Smooth muscle cell (in vitro differentiated cells): ENCODE measurements around the gene ZFY. TPM values are rescaled to one million over a fixed set of nuclear protein-coding genes. Genes with fewer than 3 reads are reported as not detected.

ENCODE experiments used
- DNase-seq: peaks from one replicate; lab custom pipeline; 2025; ENCODE audit not compliant: unreplicated experiment; lab: John Stamatoyannopoulos, UW
- H2AFZ ChIP-seq: fragments of 200-600 bp; sonication (generic); 2 replicates; pipeline ENCODE4 v1.6.0; 2016; ENCODE audit warnings: antibody characterized with exemption, low read depth, mild to moderate bottlenecking
- H3F3A ChIP-seq: fragments of 200-600 bp; sonication (generic); 2 replicates; pipeline ENCODE4 v1.6.0; 2017; ENCODE audit warnings: antibody characterized with exemption, low read depth
- H3K27ac ChIP-seq: fragments of 200-600 bp; sonication (generic); 2 replicates; pipeline ENCODE4 v1.5.1; 2016; ENCODE audit warnings: low read depth, mild to moderate bottlenecking
- H3K27me3 ChIP-seq: fragments of 200-600 bp; sonication (generic); 2 replicates; pipeline ENCODE4 v1.6.1; 2016; ENCODE audit warnings: low read depth, mild to moderate bottlenecking
- H3K36me3 ChIP-seq: fragments of 200-600 bp; sonication (generic); 2 replicates; pipeline ENCODE4 v1.5.1; 2016; ENCODE audit warnings: low read depth
- H3K4me1 ChIP-seq: fragments of 200-600 bp; sonication (generic); 2 replicates; pipeline ENCODE4 v1.5.1; 2016; ENCODE audit warnings: low read depth
- H3K4me2 ChIP-seq: fragments of 200-600 bp; sonication (generic); 2 replicates; pipeline ENCODE4 v1.6.0; 2016; ENCODE audit warnings: mild to moderate bottlenecking
- H3K4me3 ChIP-seq: fragments of 200-600 bp; sonication (generic); 2 replicates; pipeline ENCODE4 v1.5.1; 2016; ENCODE audit warnings: mild to moderate bottlenecking
- H3K79me2 ChIP-seq: fragments of 200-600 bp; sonication (generic); 2 replicates; pipeline ENCODE4 v1.6.0; 2016; ENCODE audit warnings: low read depth, mild to moderate bottlenecking
- H3K9ac ChIP-seq: fragments of 200-600 bp; sonication (generic); 2 replicates; pipeline ENCODE4 v1.6.0; 2016; ENCODE audit warnings: low read depth
- H3K9me3 ChIP-seq: fragments of 200-600 bp; sonication (generic); replicated peaks from 2 replicates; pipeline ENCODE4 v1.5.1; 2016; ENCODE audit warnings: low read depth
- H4K20me1 ChIP-seq: fragments of 200-600 bp; sonication (generic); 2 replicates; pipeline ENCODE4 v1.6.0; 2016; ENCODE audit warnings: low read depth
- WGBS: methylation state at CpG from one replicate; pipeline ENCODE4 v1.1.7; 2016; ENCODE audit warnings: low lambda C conversion rate; 5-methylcytosine and 5-hydroxymethylcytosine counted together
- polyA plus RNA-seq: library from polyadenylated mRNA; unstranded; fragments of >200 nt; fragmentation: Nextera tagmentation; extraction: Ambion mirVana; gene quantifications from 2 replicates; pipeline ENCODE4 v1.2.1, GENCODE V29; 2016
- small RNA-seq: library from RNA; depleted of rRNA; stranded (forward); fragments of <200 nt; gene quantifications from one replicate; pipeline ENCODE3, GENCODE V24; 2014
- total RNA-seq: library from RNA; depleted of rRNA; stranded (reverse); fragments of >200 nt; gene quantifications from 2 replicates; pipeline ENCODE4 v1.2.3, GENCODE V29; 2014
- TF ChIP-seq, protein P1 (sequence below): fragments of 200-600 bp; sonication (generic); IDR thresholded peaks from 2 replicates; pipeline ENCODE4 v1.5.1; 2017; ENCODE audit warnings: borderline replicate concordance, mild to moderate bottlenecking, antibody characterized with exemption; ENCODE audit not compliant: insufficient read depth, poor library complexity, severe bottlenecking

The ZFY gene
- total and polyA plus RNA-seq, 2 experiments from 2014 or later, result not detected

DNA sequence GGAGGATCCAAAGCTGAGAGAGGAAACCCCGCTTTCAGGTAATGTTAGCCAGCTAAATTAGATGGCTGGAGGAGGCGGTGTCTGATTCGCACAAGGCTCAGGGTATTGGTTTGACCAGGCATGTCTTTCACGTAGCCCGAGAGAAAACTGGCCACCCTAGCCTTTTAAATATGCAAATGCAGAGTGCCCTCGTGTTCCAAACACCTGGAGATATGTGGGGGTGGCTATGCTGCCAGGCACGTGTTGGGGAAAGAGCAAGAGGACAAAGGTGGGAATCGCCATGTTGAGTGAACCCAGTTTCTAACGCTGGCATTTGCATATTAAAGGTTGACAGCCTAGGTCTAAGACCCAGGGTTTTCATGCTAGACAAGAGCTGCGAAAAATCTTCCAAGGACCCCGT, 84.4 kb downstream of the ZFY start:
- H3K27ac ChIP-seq, result no peak overlapping the region
- no peaks in the 10 kb centered on the region for H3K4me1 ChIP-seq
- no peaks in the 10 kb centered on the region for H3K36me3 ChIP-seq
- TF ChIP-seq, protein P1, sequence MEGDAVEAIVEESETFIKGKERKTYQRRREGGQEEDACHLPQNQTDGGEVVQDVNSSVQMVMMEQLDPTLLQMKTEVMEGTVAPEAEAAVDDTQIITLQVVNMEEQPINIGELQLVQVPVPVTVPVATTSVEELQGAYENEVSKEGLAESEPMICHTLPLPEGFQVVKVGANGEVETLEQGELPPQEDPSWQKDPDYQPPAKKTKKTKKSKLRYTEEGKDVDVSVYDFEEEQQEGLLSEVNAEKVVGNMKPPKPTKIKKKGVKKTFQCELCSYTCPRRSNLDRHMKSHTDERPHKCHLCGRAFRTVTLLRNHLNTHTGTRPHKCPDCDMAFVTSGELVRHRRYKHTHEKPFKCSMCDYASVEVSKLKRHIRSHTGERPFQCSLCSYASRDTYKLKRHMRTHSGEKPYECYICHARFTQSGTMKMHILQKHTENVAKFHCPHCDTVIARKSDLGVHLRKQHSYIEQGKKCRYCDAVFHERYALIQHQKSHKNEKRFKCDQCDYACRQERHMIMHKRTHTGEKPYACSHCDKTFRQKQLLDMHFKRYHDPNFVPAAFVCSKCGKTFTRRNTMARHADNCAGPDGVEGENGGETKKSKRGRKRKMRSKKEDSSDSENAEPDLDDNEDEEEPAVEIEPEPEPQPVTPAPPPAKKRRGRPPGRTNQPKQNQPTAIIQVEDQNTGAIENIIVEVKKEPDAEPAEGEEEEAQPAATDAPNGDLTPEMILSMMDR, result no peak
- no peaks in the 10 kb centered on the region for H3K9me3 ChIP-seq
- DNase-seq, result no peak
- H4K20me1 ChIP-seq, result no peaks in the 10 kb centered on the region
- H2AFZ ChIP-seq, result no peak overlapping the region
- no peak overlapping the region for H3K9ac ChIP-seq
- no peak overlapping the region for H3K4me3 ChIP-seq
- no peaks in the 10 kb centered on the region for H3F3A ChIP-seq
- H3K27me3 ChIP-seq, result no peaks in the 10 kb centered on the region
- no CpG with 5 or more reads among the region's 11 CpGs for WGBS
- no peaks in the 10 kb centered on the region for H3K79me2 ChIP-seq
- H3K4me2 ChIP-seq, result no peak overlapping the region

DNA sequence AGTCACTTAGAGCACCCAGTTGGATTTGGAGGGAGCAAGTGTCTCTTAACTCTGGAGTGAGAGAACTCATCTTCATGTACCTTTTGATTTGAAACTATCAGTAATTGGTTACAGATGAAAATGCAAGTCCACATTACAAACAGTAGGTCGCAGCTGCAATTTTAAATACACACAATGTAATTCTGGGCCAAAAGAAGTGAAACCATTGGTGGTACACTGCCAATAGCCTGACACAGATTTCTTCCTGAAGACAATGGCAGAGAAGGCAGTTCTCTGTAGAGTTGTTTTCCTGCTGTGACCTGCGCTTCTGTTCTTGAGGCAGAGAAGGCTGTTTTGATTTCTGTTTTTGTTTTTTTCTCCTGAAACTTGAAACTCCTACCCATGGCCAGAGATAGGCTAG, 86.0 kb downstream of the ZFY start:
- Histone ChIP-seq H3K9ac (no peak overlapping the region), H3K79me2 (no peaks in the 10 kb centered on the region), H2AFZ (no peak overlapping the region), H3K4me1 (no peaks in the 10 kb centered on the region), H3K4me3 (no peak overlapping the region), H3F3A (no peaks in the 10 kb centered on the region), H3K27me3 (no peaks in the 10 kb centered on the region), H3K9me3 (no peaks in the 10 kb centered on the region), H3K4me2 (no peak overlapping the region), H3K27ac (no peak overlapping the region), H4K20me1 (no peaks in the 10 kb centered on the region), H3K36me3 (no peaks in the 10 kb centered on the region)
- DNase-seq, result no peak
- WGBS, result no CpG with 5 or more reads among the region's 2 CpGs
- TF ChIP-seq, protein P1, result no peak

DNA sequence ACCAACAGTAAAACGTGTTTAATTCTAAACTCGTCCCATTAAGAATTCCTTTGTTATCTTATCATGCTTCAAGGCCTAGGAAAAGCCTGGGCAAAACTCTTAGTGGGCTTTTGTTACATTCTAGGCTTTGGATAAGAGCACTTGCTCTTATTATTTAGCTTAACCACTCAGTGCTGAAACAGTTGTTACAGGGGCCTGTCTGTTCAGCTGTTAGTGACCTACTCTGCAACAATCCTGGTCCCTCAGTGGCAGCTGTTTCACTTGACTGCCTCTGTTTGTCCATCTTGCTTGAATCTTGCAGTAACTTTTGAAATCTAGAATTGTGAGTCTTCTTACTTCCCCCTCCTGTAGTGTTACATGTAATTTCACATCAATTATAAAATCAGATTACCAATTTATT, 88.4 kb downstream of the ZFY start:
- WGBS, result no CpG with 5 or more reads among the region's 2 CpGs
- Histone ChIP-seq H3K4me2 (no peak overlapping the region), H3K4me3 (no peak overlapping the region), H3K27ac (no peak overlapping the region), H3K79me2 (no peaks in the 10 kb centered on the region), H4K20me1 (no peaks in the 10 kb centered on the region), H3K9ac (no peak overlapping the region), H3K9me3 (no peaks in the 10 kb centered on the region), H3K27me3 (no peaks in the 10 kb centered on the region), H3K36me3 (no peaks in the 10 kb centered on the region), H3F3A (no peaks in the 10 kb centered on the region), H2AFZ (no peak overlapping the region), H3K4me1 (no peaks in the 10 kb centered on the region)
- TF ChIP-seq, protein P1, result no peak
- DNase-seq, result no peak

DNA sequence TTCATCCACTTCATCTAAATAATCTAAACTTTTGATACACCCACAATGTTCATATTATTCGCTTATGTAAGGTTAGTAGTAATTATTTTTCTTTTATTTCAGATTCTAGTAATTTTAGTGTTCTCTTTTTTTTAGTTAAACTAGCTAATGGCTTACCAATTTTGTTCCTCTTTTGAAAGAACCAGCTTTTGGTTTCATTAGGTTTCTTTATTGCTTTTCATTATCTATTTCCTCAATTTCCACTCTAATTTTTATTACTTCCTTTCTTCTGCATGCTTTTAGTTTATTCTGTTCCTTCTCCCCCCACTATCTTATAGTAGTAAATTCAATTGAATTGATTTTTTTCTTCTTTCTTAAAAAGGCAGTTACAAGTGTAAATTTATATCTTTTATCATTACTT, 90.2 kb downstream of the ZFY start:
- H3K36me3 ChIP-seq, result no peaks in the 10 kb centered on the region
- H3K4me3 ChIP-seq, result no peak overlapping the region
- no peaks in the 10 kb centered on the region for H3K9me3 ChIP-seq
- DNase-seq, result no peak
- TF ChIP-seq, protein P1, result no peak
- WGBS, result no CpG with 5 or more reads among the region's 1 CpG
- H3F3A ChIP-seq, result no peaks in the 10 kb centered on the region
- H3K79me2 ChIP-seq, result no peaks in the 10 kb centered on the region
- no peaks in the 10 kb centered on the region for H4K20me1 ChIP-seq
- no peak overlapping the region for H3K9ac ChIP-seq
- H2AFZ ChIP-seq, result no peak overlapping the region
- H3K27ac ChIP-seq, result no peak overlapping the region
- no peaks in the 10 kb centered on the region for H3K4me1 ChIP-seq
- H3K4me2 ChIP-seq, result no peak overlapping the region
- H3K27me3 ChIP-seq, result no peaks in the 10 kb centered on the region

Small RNA genes lying within 50 kb of the gene (small RNA-seq; reads per million reads assigned to genes)
- not detected for gene EEF1A1P41

Other genes starting within 250 kb of the ZFY start
- not detected in 2 replicates for gene SRY, start 147.7 kb upstream of the ZFY start, total RNA-seq
- gene SRY, start 147.7 kb upstream of the ZFY start, polyA plus RNA-seq, result not detected in 2 replicates
- gene RPS4Y1, start 93.8 kb upstream of the ZFY start, total RNA-seq, result not detected in 2 replicates
- not detected in 2 replicates for gene RPS4Y1, start 93.8 kb upstream of the ZFY start, polyA plus RNA-seq